GM21367 (cell line): ENCODE measurements around the gene ROBO1.

Experiments
- ATAC-seq: cut with Tn5 transposase; IDR thresholded peaks from one replicate; pipeline ENCODE4 v1.9.1; 2021; ENCODE audit not compliant: unreplicated experiment

The ROBO1 gene

GRCh38 chr3:78860567-78860966, 907.2 kb downstream of the ROBO1 start:
- no peak for ATAC-seq

DNA sequence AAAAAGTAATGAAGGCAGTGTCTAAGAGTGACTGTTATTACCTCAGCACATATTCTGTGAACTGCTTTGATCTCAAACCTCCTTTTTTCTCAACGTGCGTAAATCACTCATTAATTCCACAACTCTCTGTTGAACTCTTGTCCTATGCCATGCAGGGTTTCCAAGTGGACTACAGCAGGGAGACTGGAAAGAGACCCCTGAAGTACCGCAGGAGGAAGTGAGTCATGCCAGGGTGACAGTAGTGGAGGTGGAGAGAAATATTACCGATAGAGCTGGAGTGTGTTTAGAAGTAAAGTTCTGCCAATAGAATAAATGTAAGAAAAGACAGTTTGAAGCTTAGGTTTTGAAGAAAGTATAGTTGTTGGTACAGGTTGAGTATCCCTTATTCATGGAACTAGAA, 908.9 kb downstream of the ROBO1 start:
- no peak for ATAC-seq

- no peak for ATAC-seq
Measured at GRCh38 chr3:78858174-78858573, 909.6 kb downstream of the ROBO1 start.

GRCh38 chr3:78857494-78858111, 910.2 kb downstream of the ROBO1 start:
- ATAC-seq, result no peak

- no peak for ATAC-seq
Measured at GRCh38 chr3:78856164-78856563, 911.6 kb downstream of the ROBO1 start.

GRCh38 chr3:78855190-78855589, 912.6 kb downstream of the ROBO1 start:
- ATAC-seq, result no peak

DNA sequence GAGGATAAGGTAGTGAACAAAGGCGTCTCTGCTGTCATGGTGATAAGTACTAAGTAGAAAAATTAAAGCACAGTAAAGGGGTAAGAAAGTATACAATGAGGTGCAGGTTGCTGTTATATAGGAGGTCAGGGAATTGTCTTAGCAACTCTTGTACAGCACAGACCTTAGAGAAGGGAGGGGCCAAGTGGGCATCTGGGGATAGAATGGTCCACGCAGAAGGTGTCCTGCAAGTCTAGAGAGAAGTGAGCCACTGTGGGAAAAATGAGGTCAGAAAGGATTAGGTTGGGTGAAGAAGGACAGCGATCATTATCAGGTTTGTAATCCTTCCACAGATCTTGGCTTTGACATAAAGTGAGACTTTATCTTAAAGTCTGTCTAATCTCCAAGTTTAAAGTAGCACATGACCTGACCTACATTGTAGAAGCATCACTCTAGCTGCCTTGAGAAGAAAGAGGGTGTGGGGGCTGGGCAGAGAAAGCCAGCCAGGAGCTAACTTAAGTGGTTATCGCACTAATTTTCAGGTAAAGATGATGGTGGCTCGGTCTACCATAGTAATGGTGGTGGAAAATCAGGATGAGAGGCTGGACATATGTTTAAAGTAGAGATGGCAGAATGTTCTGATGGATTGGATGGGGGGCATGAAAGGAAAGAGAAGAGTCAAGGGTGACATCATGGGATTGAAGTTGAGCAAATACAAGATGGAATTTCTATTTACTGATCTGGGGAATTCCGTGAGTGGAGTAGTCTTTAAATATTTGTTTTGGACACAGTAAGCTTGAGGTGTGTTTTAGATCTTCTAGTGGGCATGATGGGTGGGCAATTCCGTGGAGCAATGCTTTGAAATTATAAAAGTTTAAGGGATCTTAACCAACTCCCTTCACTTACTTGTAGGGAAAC, 919.2 kb downstream of the ROBO1 start:
- ATAC-seq, result no peak

GRCh38 chr3:78847603-78848002, 920.2 kb downstream of the ROBO1 start:
- ATAC-seq, result no peak

GRCh38 chr3:78847203-78847602, 920.6 kb downstream of the ROBO1 start:
- ATAC-seq, result no peak

DNA sequence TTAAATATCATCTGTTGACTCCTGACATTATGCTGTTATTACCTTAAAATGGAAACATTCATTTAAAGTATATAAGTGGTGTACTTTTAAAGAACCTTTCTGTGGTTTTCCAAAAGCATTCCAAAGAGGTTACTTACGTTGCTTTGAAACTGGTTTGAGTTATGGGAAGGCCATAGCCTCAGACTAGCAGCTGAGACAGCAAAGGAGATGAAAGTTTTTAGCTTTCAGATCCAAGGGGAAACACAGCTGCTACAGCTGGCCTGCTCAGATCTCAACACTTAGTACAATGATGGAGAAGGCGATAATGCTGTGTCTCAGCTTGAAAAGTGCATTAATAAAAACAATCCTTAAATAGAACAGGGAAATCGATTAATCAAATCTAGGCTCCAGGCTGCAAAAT, 921.1 kb downstream of the ROBO1 start:
- ATAC-seq, result no peak

- no peak for ATAC-seq
Measured at GRCh38 chr3:78845605-78846004, 922.2 kb downstream of the ROBO1 start.

DNA sequence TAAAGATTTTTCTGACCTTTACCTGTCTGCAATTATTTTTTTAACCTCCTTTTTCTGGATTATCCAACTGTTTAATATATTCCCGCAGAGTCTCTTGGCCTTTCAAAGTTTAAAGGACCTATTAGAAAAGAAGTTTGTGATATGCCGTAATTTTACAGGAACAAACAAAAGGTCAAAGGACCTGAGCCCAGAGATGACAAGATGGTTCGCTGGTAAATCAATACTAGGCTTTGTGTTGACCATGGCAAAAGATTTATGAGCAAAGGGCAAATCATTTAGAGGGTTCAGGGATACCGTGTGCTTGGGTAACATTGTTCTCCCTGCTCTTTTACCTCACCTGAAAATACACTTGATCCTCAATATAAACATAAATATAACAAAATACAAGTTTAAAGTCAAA, 923.5 kb downstream of the ROBO1 start:
- ATAC-seq, result no peak

DNA sequence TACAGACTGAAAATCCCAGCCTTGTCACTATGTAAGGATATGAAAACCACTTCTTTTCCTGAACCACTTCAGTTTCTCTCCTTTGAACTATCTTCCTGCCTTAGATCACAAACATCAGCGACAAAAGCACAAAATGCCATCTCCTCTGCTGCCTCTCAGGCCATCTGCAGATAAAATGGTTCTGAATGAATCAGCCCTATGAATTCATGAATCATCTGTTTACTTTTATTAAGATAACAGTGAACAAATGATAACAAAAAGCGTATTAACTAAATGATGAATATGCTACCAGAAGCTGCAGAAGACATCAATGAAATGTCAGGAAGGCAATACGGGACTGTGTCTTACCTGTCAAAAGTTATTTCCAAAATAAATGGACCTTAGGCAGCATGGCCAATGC, 928.1 kb downstream of the ROBO1 start:
- no peak for ATAC-seq

DNA sequence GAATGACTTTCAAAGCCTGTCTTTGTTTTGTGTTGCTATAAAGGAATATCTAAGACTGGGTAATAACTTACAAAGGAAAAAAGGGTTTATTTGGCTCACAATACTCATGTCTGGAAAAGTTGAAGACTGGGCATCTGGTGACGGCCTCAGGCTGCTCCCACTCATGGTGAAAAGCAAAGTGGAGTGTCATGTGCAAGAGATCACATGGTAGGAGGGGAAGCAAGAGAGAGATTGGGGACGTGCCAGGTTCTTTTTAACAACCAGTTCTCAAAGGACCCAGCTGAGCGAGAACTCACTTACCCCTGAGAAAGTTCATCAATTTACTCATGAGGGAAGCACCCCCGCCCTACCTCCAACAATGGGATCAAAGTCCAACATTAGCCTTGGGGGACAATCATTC, 929.4 kb downstream of the ROBO1 start:
- ATAC-seq, result no peak

DNA sequence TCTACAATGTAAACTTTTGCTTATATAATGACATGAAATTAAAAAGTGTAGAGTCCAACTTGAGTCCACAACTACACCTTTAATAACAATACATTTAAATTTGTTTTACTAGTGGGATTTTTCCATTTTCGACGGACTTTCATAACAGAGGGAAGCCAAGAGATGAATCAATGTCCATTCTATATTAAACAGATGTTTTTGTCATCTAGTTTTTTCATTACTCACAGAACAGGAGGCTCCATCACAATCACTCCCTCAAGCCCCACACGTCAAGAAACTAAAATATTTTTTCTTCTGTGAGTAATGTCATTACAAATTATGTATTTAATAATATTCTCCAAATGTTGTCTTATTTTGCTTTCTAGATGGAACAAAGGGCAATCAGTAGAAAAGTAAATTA, 932.9 kb downstream of the ROBO1 start:
- no peak for ATAC-seq

- ATAC-seq, result no peak
Measured at GRCh38 chr3:78832785-78833204, 935.0 kb downstream of the ROBO1 start.

- no peak for ATAC-seq
Measured at GRCh38 chr3:78831446-78831972, 936.3 kb downstream of the ROBO1 start.

DNA sequence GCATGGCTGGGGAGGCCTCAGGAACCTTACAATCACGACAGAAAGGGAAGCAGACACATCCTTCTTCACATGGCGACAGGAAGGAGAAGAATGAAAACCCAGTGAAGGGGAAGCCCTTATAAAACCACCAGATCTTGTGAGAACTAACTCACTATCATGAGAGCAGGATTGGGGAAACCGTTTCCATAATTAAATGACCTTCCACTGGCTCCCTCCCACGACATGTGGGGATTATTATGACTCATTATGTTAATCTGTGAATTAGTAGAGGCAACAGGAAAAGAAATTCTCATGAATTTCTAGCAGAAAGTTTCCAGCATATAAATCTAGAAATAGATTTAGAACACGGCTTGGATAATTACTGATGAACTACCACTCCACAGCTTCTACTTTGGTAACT, 937.3 kb downstream of the ROBO1 start:
- ATAC-seq, result no peak

DNA sequence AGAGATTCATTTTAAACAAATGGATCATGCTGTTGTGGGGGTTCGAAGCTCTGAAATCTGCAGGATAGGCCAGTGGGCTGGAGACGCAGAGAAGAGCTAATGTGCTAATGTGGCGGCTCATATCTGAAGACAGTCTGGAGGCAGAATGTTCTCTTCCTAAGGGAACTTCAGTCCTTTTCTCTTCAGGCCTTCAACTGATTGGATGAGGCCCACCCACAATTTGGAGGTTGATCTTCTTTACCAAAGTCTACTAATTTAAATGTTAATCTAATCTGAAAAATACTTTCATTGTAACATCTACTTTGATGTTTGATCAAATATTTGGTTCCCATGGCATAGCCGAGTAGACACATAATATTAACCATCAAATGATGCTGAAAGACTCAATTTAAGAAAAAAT, 940.2 kb downstream of the ROBO1 start:
- no peak for ATAC-seq

- no peak for ATAC-seq
Measured at GRCh38 chr3:78825858-78826215, 942.0 kb downstream of the ROBO1 start.

GRCh38 chr3:78825118-78825857, 942.5 kb downstream of the ROBO1 start:
- ATAC-seq, result no peak

DNA sequence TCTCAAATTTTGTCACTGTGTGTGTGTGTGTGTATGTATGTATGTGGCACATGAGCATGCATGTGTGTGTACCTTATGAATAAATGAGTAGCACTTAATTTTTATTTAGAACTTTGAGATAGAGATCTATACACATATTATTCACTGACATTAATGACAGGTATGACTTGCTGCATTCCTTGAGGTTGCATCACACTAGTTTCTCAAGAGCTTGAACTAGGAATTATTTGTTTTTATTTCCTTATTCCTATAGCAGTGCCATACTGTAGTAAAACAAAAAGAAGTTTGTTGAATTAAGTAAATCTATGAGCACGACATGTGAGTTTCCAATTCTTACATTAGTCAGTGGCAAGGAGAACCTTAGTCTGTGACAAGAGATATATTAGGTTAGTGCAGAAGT, 943.9 kb downstream of the ROBO1 start:
- no peak for ATAC-seq
